Retina (tissue), 1 donor: ENCODE results near the gene RNF103.
"Not testable (repeated sequence)": the region's sequence is repeated elsewhere in the genome, so short reads cannot be mapped to it uniquely, and the experiment has no call there.

Experiments
- DNase-seq: peaks from one replicate; pipeline ENCODE4 v3.0.0-alpha.2; 2016

Gene RNF103

GRCh38 chr2:86623494-86624266 is at the start of gene RNF103:
Gene RNF103 (minus strand): TSS chr2:86623865. CDS start chr2:86622886, 979 bp downstream.
- DNase-seq = peak; percentile 92

- no peak for DNase-seq
Measured at GRCh38 chr2:86673011-86673410, 49.3 kb upstream of the RNF103 start.

GRCh38 chr2:86672027-86672545 is 48.4 kb upstream of the RNF103 start:
- no peak for DNase-seq

GRCh38 chr2:86671337-86671981 is 47.8 kb upstream of the RNF103 start:
- DNase-seq = no peak

GRCh38 chr2:86669323-86669722 is 45.7 kb upstream of the RNF103 start:
- DNase-seq = not testable (repeated sequence)

- DNase-seq = peak; percentile 14
Measured at GRCh38 chr2:86661333-86661732, 37.7 kb upstream of the RNF103 start.

GRCh38 chr2:86650188-86650587 is 26.5 kb upstream of the RNF103 start:
- DNase-seq = no peak

GRCh38 chr2:86649119-86649947 is 25.7 kb upstream of the RNF103 start:
- DNase-seq = no peak

- no peak for DNase-seq
Measured at GRCh38 chr2:86648681-86649080, 25.0 kb upstream of the RNF103 start.

- no peak for DNase-seq
Measured at GRCh38 chr2:86646865-86647264, 23.2 kb upstream of the RNF103 start.

- no peak for DNase-seq
Measured at GRCh38 chr2:86646329-86646728, 22.7 kb upstream of the RNF103 start.

- no peak for DNase-seq
Measured at GRCh38 chr2:86645752-86646151, 22.1 kb upstream of the RNF103 start.

- no peak for DNase-seq
Measured at GRCh38 chr2:86638712-86639111, 15.0 kb upstream of the RNF103 start.

- no peak for DNase-seq
Measured at GRCh38 chr2:86636842-86637241, 13.2 kb upstream of the RNF103 start.

- no peak for DNase-seq
Measured at GRCh38 chr2:86634352-86634751, 10.7 kb upstream of the RNF103 start.

- no peak for DNase-seq
Measured at GRCh38 chr2:86633155-86633651, 9.5 kb upstream of the RNF103 start.

GRCh38 chr2:86632672-86633071 is 9.0 kb upstream of the RNF103 start:
- DNase-seq = no peak

GRCh38 chr2:86631846-86632485 is 8.3 kb upstream of the RNF103 start:
- no peak for DNase-seq

GRCh38 chr2:86628091-86628522 is 4.4 kb upstream of the RNF103 start:
- no peak for DNase-seq

- no peak for DNase-seq
Measured at GRCh38 chr2:86627550-86627949, 3.9 kb upstream of the RNF103 start.

- DNase-seq = no peak
Measured at GRCh38 chr2:86625096-86625495, 1.4 kb upstream of the RNF103 start.

GRCh38 chr2:86624267-86624547 is 542 bp upstream of the RNF103 start:
- DNase-seq = no peak

GRCh38 chr2:86623043-86623493 is 597 bp downstream of the RNF103 start:
- DNase-seq = no peak
